ENCODE data around the gene IL26.

DNA sequence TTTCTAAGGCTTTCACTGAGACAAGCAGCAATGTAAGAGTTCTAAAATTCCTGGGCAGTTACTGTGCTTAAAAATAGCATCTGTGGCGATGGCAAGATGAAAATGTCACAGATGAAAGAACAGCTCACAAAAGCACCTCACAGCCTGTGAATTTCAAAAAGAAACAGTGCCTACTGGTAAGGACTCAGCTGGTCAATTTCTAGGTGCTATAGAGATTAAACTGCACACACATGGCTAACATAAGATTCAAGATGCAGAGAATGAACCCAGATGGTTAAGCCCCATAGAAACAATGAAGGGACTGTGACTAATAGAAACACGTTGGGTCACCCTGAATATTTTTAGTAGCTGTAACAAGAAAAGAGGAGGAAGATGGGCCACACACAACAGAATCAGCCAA lies 12.0 kb upstream of the IL26 start:
- TF ChIP-seq FOXK2 (IDR thresholded peaks at IDR 0.05) = no peak
- no peak for TF ChIP-seq BHLHE40 (IDR thresholded peaks at IDR 0.05; ENCODE audit: borderline replicate concordance)
- no peak for TF ChIP-seq ELF4 (IDR thresholded peaks at IDR 0.05)
- TF ChIP-seq FOXA1 (IDR thresholded peaks at IDR 0.05) = no peak

All from HEK293T (cell line).